HepG2 (cell line): ENCODE measurements around the gene SNAI3. TPM values are rescaled to one million over a fixed set of nuclear protein-coding genes. Genes with fewer than 3 reads are reported as not detected.

Experiments
- ATAC-seq: fragments of 200-7000 bp; cut with Tn5 transposase; 3 replicates; pipeline ENCODE4 v1.9.1; 2020; ENCODE audit warnings: mild to moderate bottlenecking, moderate library complexity
- BruUV-seq: library from RNA; stranded (reverse); fragments of 400-500 nt; replicated peaks from 2 replicates; lab custom pipeline; 2021; lab: Mats Ljungman, UMichigan
- CTCF ChIA-PET: fragments of 300-600 bp; formaldehyde crosslinking; extraction: SDS; loops from one replicate; lab custom pipeline; 2021; ENCODE audit warnings: low total read pairs, inconsistent platforms, low intra/inter-chr PET ratio; lab: Yijun Ruan, JAX
- POLR2A ChIA-PET: fragments of 350-600 bp; sonication (Branson Sonifier 250); formaldehyde crosslinking; loops from one replicate; lab custom pipeline; 2020; ENCODE audit warnings: antibody characterized with exemption, inconsistent platforms; lab: Yijun Ruan, JAX
- DNase-seq: peaks from one replicate; pipeline ENCODE4 v3.0.0-alpha.2; 2015; ENCODE audit warnings: low spot score
- FAIRE-seq: peaks from 3 replicates; lab custom pipeline; 2011; peaks lifted over from hg19 to GRCh38; lab: Jason Lieb, UNC
- H2AFZ ChIP-seq: one replicate; pipeline ENCODE4 v1.6.1; 2011; ENCODE audit warnings: low read length, inconsistent platforms
- H3K27ac ChIP-seq: fragments of 300-600 bp; 3 replicates; pipeline ENCODE4 v1.8.0; 2011; ENCODE audit warnings: mixed run types, mild to moderate bottlenecking, mixed read lengths, low read length, inconsistent platforms; ENCODE audit not compliant: insufficient read depth; ENCODE audit errors: extremely low read length
- H3K27me3 ChIP-seq, 2 experiments: fragments of 200-600 bp in 1 of 2; 2 replicates in 1 of 2; 3 replicates in 1 of 2; pipeline versions ENCODE4 v1.6.0 to v1.8.0; 2011; ENCODE audit warnings: low read length in 2 of 2, mild to moderate bottlenecking in 2 of 2, moderate library complexity in 2 of 2, inconsistent platforms in 1 of 2; ENCODE audit not compliant: insufficient read depth in 2 of 2, control insufficient read depth in 1 of 2
- H3K36me3 ChIP-seq, 2 experiments: fragments of 200-600 bp in 1 of 2; replicated peaks in 1 of 2; 2 replicates in 1 of 2; 3 replicates in 1 of 2; pipeline versions ENCODE4 v1.5.1 to v1.8.0; 2011; ENCODE audit warnings: low read length in 2 of 2, inconsistent platforms in 1 of 2; ENCODE audit not compliant: insufficient read depth in 2 of 2, control insufficient read depth in 1 of 2
- H3K4me1 ChIP-seq: 2 replicates; pipeline ENCODE4 v1.5.1; 2012; ENCODE audit warnings: low read length, inconsistent platforms; ENCODE audit not compliant: insufficient read depth
- H3K4me2 ChIP-seq: 2 replicates; pipeline ENCODE4 v1.6.0; 2011; ENCODE audit warnings: low read depth, low read length, inconsistent platforms
- H3K4me3 ChIP-seq, 3 experiments: fragments of 200-600 bp in 1 of 3; sonication (generic), shearing (Covaris generic) in 1 of 3; replicated peaks in 1 of 3; 2 replicates each; pipeline ENCODE4 v1.5.1; 2011 to 2016; ENCODE audit warnings: low read length in 3 of 3, inconsistent platforms in 2 of 3, low read depth in 2 of 3, mild to moderate bottlenecking in 2 of 3, control low read depth in 1 of 3, mixed read lengths in 1 of 3; ENCODE audit not compliant: insufficient read depth in 1 of 3
- H3K79me2 ChIP-seq: one replicate; pipeline ENCODE4 v1.6.1; 2011; ENCODE audit warnings: low read length, inconsistent platforms; ENCODE audit not compliant: insufficient read depth
- H3K9ac ChIP-seq: 2 replicates; pipeline ENCODE4 v1.6.0; 2011; ENCODE audit warnings: mild to moderate bottlenecking, low read depth, low read length, inconsistent platforms; ENCODE audit not compliant: insufficient read depth
- H3K9me3 ChIP-seq: 2 replicates; pipeline ENCODE4 v1.5.1; 2012; ENCODE audit warnings: mild to moderate bottlenecking, low read length
- H4K20me1 ChIP-seq: 2 replicates; pipeline ENCODE4 v1.6.0; 2011; ENCODE audit warnings: inconsistent platforms, mild to moderate bottlenecking, low read length, moderate library complexity; ENCODE audit not compliant: insufficient read depth
- NFKB2 ChIP-seq: sonication (generic); formaldehyde crosslinking; IDR thresholded peaks from 2 replicates; pipeline ENCODE4 v1.4.0; 2020; ENCODE audit warnings: missing genetic modification reagents, borderline replicate concordance
- PHB2 ChIP-seq: fragments of 450-650 bp; IDR thresholded peaks from 2 replicates; pipeline ENCODE4 v1.6.1; 2018; ENCODE audit not compliant: partially characterized antibody
- ZNF788 ChIP-seq: sonication (generic); formaldehyde crosslinking; IDR thresholded peaks from 2 replicates; pipeline ENCODE4 v1.5.0; 2020; ENCODE audit warnings: mild to moderate bottlenecking, missing genetic modification reagents, borderline replicate concordance
- WGBS: methylation state at CpG from one replicate; pipeline ENCODE4 v1.1.6; 2017; ENCODE audit warnings: low lambda C conversion rate; 5-methylcytosine and 5-hydroxymethylcytosine counted together
- in situ Hi-C: cut with HindIII; loops from 2 replicates; pipeline ENCODE4 v1.10.0; 2017; ENCODE audit warnings: low pct_unique_long_range_greater_than_20kb; ENCODE audit not compliant: extremely low pct_ligation_motif_present
- intact Hi-C: fragments of 100-400 bp; cut with micrococcal nuclease; formaldehyde crosslinking; loops from one replicate; pipeline ENCODE4 v1.10.0; 2022; ENCODE audit not compliant: unreplicated experiment
- polyA plus RNA-seq, 8 experiments: library from polyadenylated mRNA; depleted of rRNA in 3 of 8; stranded (reverse) in 7 of 8; unstranded in 1 of 8; fragments of >200 nt; fragmentation: Illumina TruSeq in 4 of 8; extraction: Trizol in 4 of 8; gene quantifications; 2 replicates each; pipeline versions ENCODE4 v1.2.1 to v1.2.3, GENCODE V29; 2011 to 2016; ENCODE audit warnings: low read depth in 4 of 8, missing spikeins in 1 of 8, mixed read lengths in 1 of 8; ENCODE audit not compliant: insufficient read depth in 1 of 8
- total RNA-seq, 5 experiments: library from RNA; depleted of rRNA; stranded (reverse); fragments of >200 nt; fragmentation: Illumina TruSeq; extraction: Trizol; gene quantifications; 2 replicates each; pipeline ENCODE4 v1.2.3, GENCODE V29; 2016; ENCODE audit warnings: low read depth in 1 of 5
- TF ChIP-seq, protein P1 (sequence below): sonication (generic); formaldehyde crosslinking; IDR thresholded peaks from 2 replicates; pipeline ENCODE4 v1.8.0; 2022; ENCODE audit warnings: mild to moderate bottlenecking, missing genetic modification reagents, moderate library complexity

SNAI3 gene
- total and polyA plus RNA-seq, 2 of the 13 experiments (the other 11 are each of a cell fraction or from before 2014, with no cell fraction given): 0.09 to 0.18 TPM

- Histone ChIP-seq H2AFZ (no peak overlapping the region), H3K9me3 (no peaks in the 10 kb centered on the region), H3K27me3 (peaks cover 0 to 3% of the 10 kb centered on the region in 2 experiments; a peak in 1 of 5 replicates), H3K9ac (peak overlapping the region; percentile 92), H3K4me1 (peaks cover 74% of the 10 kb centered on the region), H3K79me2 (peaks cover 34% of the 10 kb centered on the region), H3K4me2 (peak overlapping the region; percentile 93), H3K4me3 (peak overlapping the region; percentile 82 to 99 (median 83)), H3K27ac (peak overlapping the region; percentile 54), H4K20me1 (no peaks in the 10 kb centered on the region), H3K36me3 (no peaks in the 10 kb centered on the region)
- POLR2A ChIA-PET: interaction anchor here (0.6 to 1.2 kb wide), 2 partner anchors 20 to 64 kb away, joined by 3 read pairs; no protein-coding TSS in a partner anchor
- in situ Hi-C loops (no loop called here), intact Hi-C loops (no loop called here)
- BruUV-seq: TSS peak; percentile 67
- TF ChIP-seq PHB2 (no peak), ZNF788 (CRISPR knock-in tag) (peak; percentile 12; the same call in 1 of the 2 replicates), NFKB2 (CRISPR knock-in tag) (0 out of 2 replicates have a peak, but pooled peaks have one; percentile 15)
- TF ChIP-seq, protein P1, sequence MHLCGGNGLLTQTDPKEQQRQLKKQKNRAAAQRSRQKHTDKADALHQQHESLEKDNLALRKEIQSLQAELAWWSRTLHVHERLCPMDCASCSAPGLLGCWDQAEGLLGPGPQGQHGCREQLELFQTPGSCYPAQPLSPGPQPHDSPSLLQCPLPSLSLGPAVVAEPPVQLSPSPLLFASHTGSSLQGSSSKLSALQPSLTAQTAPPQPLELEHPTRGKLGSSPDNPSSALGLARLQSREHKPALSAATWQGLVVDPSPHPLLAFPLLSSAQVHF (CRISPR knock-in tag): peak; percentile 40; the same call in 1 of the 2 replicates
- FAIRE-seq: peak; percentile 44
- peak; percentile 11; the same call in 2 of the 3 replicates for ATAC-seq
- DNase-seq: no peak
- WGBS: 15% methylated on average over 17 of the region's 17 CpGs
- CTCF ChIA-PET: no interaction called here
Observed at GRCh38 chr16:88706965-88707826, 20.9 kb upstream of the SNAI3 start.
